Stomach (tissue), 4 donors: ENCODE results near the gene UGT2A3.

Experiments used
- EP300 ChIP-seq: sonication (generic); formaldehyde crosslinking; IDR thresholded peaks from one replicate; pipeline ENCODE4 v1.6.1; 2017; ENCODE audit warnings: antibody characterized with exemption
- POLR2A ChIP-seq, 4 donors: fragments of 450-650 bp; IDR thresholded peaks; one replicate each; pipeline ENCODE4 v1.6.1; 2016; ENCODE audit warnings: antibody characterized with exemption in 4 of 4, control low read depth in 2 of 4, mild to moderate bottlenecking in 1 of 4, moderate library complexity in 1 of 4
- POLR2AphosphoS5 ChIP-seq, 3 donors: sonication (generic); formaldehyde crosslinking; IDR thresholded peaks; one replicate each; pipeline ENCODE4 v1.6.1; 2016; ENCODE audit warnings: antibody characterized with exemption in 3 of 3
- TF ChIP-seq, protein P1 (sequence below), 7 experiments: fragments of 450-650 bp in 4 of 7; fragments of 200-600 bp in 3 of 7; sonication (generic) in 3 of 7; IDR thresholded peaks; one replicate each; pipeline ENCODE4 v1.5.1; 2016 to 2019; ENCODE audit warnings: antibody characterized with exemption in 7 of 7, control low read depth in 2 of 7, mild to moderate bottlenecking in 1 of 7

DNA sequence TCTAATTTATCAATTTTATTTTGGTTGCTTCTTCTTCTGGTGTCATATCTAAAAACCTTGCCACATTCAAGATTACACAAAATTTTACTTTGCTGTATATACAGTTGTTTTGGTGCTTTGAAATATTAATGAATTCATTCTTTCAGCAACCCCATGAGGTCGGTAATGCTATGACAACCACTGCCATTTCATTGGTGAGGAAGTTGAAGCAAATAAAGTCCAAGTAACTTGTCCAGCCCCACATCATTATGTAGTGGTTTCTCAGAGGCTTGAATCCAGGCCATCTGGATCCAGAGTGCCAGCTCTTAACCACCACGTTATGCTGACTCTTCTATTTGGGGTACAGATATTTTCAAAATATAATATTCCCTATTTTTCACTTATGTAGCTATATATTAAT is 42.2 kb downstream of the UGT2A3 start:
- TF ChIP-seq, protein P1, sequence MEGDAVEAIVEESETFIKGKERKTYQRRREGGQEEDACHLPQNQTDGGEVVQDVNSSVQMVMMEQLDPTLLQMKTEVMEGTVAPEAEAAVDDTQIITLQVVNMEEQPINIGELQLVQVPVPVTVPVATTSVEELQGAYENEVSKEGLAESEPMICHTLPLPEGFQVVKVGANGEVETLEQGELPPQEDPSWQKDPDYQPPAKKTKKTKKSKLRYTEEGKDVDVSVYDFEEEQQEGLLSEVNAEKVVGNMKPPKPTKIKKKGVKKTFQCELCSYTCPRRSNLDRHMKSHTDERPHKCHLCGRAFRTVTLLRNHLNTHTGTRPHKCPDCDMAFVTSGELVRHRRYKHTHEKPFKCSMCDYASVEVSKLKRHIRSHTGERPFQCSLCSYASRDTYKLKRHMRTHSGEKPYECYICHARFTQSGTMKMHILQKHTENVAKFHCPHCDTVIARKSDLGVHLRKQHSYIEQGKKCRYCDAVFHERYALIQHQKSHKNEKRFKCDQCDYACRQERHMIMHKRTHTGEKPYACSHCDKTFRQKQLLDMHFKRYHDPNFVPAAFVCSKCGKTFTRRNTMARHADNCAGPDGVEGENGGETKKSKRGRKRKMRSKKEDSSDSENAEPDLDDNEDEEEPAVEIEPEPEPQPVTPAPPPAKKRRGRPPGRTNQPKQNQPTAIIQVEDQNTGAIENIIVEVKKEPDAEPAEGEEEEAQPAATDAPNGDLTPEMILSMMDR (IDR thresholded peaks at IDR 0.05) = no peak
- TF ChIP-seq POLR2A (IDR thresholded peaks at IDR 0.05) (no peak), POLR2AphosphoS5 (IDR thresholded peaks at IDR 0.05) (no peak), EP300 (no peak)
